Panc1 (cell line): ENCODE data around the gene ARMC8. TPM values are rescaled to one million over a fixed set of nuclear protein-coding genes. Genes with fewer than 3 reads are reported as not detected.

Source experiments
- ATAC-seq: fragments of 200-7000 bp; cut with Tn5 transposase; 2 replicates; pipeline ENCODE4 v1.9.1; 2020; ENCODE audit warnings: mild to moderate bottlenecking, moderate library complexity
- BruUV-seq: library from RNA; stranded (reverse); fragments of 400-500 nt; replicated peaks from 2 replicates; lab custom pipeline; 2021; lab: Mats Ljungman, UMichigan
- CTCF ChIA-PET: fragments of 300-600 bp; sonication (Branson Sonifier 250); formaldehyde crosslinking; loops from one replicate; lab custom pipeline; 2022; ENCODE audit warnings: antibody characterized with exemption; lab: Charles Lee
- POLR2A ChIA-PET: fragments of 300-600 bp; sonication (Branson Sonifier 250); formaldehyde crosslinking; loops from one replicate; lab custom pipeline; 2022; ENCODE audit warnings: antibody characterized with exemption; lab: Charles Lee
- DNase-seq: peaks from one replicate; pipeline ENCODE4 v3.0.0-alpha.2; 2010; ENCODE audit warnings: low read depth, low spot score
- H3K27ac ChIP-seq: 2 replicates; pipeline ENCODE4 v1.5.1; 2011; ENCODE audit warnings: mild to moderate bottlenecking, low read length, inconsistent platforms
- H3K27me3 ChIP-seq: fragments of 200-500 bp; sonication (Bioruptor generic); 2 replicates; pipeline ENCODE4 v1.6.0; 2014; ENCODE audit warnings: low read length, inconsistent platforms; ENCODE audit not compliant: control insufficient read depth, insufficient read depth
- H3K36me3 ChIP-seq: fragments of 200-500 bp; sonication (Bioruptor generic); 2 replicates; pipeline ENCODE4 v1.5.1; 2014; ENCODE audit warnings: inconsistent platforms, mild to moderate bottlenecking, low read length, moderate library complexity; ENCODE audit not compliant: control insufficient read depth, insufficient read depth
- H3K4me1 ChIP-seq: 2 replicates; pipeline ENCODE4 v1.5.1; 2011; ENCODE audit warnings: inconsistent platforms, mild to moderate bottlenecking, low read length, moderate library complexity; ENCODE audit not compliant: control insufficient read depth, insufficient read depth
- H3K4me3 ChIP-seq, 2 experiments: 2 replicates each; pipeline ENCODE4 v1.5.1; 2011 to 2012; ENCODE audit warnings: low read depth in 2 of 2, low read length in 2 of 2, mild to moderate bottlenecking in 2 of 2, inconsistent platforms in 1 of 2, moderate library complexity in 1 of 2
- H3K9me3 ChIP-seq: fragments of 200-500 bp; sonication (Bioruptor generic); 2 replicates; pipeline ENCODE4 v1.5.1; 2014; ENCODE audit warnings: low read depth, mild to moderate bottlenecking, inconsistent platforms, low read length, moderate library complexity; ENCODE audit not compliant: control insufficient read depth, insufficient read depth
- POLR2AphosphoS5 ChIP-seq: IDR thresholded peaks from 2 replicates; pipeline ENCODE4 v1.6.1; 2012; ENCODE audit warnings: mild to moderate bottlenecking, low read depth, low read length, moderate library complexity
- SIN3A ChIP-seq: IDR thresholded peaks from 2 replicates; pipeline ENCODE4 v1.6.1; 2012; ENCODE audit warnings: low read depth, mild to moderate bottlenecking, low read length, moderate library complexity, borderline replicate concordance; ENCODE audit not compliant: insufficient read depth
- TCF7L2 ChIP-seq: IDR thresholded peaks from 2 replicates; pipeline ENCODE4 v1.6.1; 2011; ENCODE audit warnings: mild to moderate bottlenecking, low read depth, low read length, inconsistent platforms
- in situ Hi-C: cut with HindIII; loops from 2 replicates; pipeline ENCODE4 v1.10.0; 2016; ENCODE audit warnings: low sequenced_read_pairs, low pct_unique_long_range_greater_than_20kb
- intact Hi-C: fragments of 100-400 bp; cut with micrococcal nuclease; formaldehyde crosslinking; loops from one replicate; pipeline ENCODE4 v1.10.0; 2022; ENCODE audit not compliant: unreplicated experiment
- total RNA-seq: library from RNA; stranded (reverse); gene quantifications from one replicate; pipeline ENCODE4 v1.2.1, GENCODE V29; 2021; ENCODE audit not compliant: unreplicated experiment
- TF ChIP-seq, protein P1 (sequence below), 2 experiments: IDR thresholded peaks; 2 replicates each; pipeline ENCODE4 v1.6.1; 2011 to 2012; ENCODE audit warnings: low read depth in 2 of 2, control low read depth in 1 of 2, low read length in 1 of 2, mild to moderate bottlenecking in 1 of 2, moderate library complexity in 1 of 2; ENCODE audit not compliant: insufficient read depth in 1 of 2
- TF ChIP-seq, protein P2 (sequence below): fragments of 450-650 bp; IDR thresholded peaks from 2 replicates; pipeline ENCODE4 v1.5.1; 2017; ENCODE audit warnings: mild to moderate bottlenecking

The ARMC8 gene
- total RNA-seq, 1 experiment from 2014 or later = 56.0 TPM

- peaks cover 24% of the 10 kb centered on the region for H3K36me3 ChIP-seq
- DNase-seq (no peak), ATAC-seq (no peak)
- BruUV-seq = no TSS peak
- POLR2A ChIA-PET = no interaction called here
- no peak overlapping the region for H3K4me3 ChIP-seq
- no peak overlapping the region for H3K27ac ChIP-seq
- TF ChIP-seq, protein P1, sequence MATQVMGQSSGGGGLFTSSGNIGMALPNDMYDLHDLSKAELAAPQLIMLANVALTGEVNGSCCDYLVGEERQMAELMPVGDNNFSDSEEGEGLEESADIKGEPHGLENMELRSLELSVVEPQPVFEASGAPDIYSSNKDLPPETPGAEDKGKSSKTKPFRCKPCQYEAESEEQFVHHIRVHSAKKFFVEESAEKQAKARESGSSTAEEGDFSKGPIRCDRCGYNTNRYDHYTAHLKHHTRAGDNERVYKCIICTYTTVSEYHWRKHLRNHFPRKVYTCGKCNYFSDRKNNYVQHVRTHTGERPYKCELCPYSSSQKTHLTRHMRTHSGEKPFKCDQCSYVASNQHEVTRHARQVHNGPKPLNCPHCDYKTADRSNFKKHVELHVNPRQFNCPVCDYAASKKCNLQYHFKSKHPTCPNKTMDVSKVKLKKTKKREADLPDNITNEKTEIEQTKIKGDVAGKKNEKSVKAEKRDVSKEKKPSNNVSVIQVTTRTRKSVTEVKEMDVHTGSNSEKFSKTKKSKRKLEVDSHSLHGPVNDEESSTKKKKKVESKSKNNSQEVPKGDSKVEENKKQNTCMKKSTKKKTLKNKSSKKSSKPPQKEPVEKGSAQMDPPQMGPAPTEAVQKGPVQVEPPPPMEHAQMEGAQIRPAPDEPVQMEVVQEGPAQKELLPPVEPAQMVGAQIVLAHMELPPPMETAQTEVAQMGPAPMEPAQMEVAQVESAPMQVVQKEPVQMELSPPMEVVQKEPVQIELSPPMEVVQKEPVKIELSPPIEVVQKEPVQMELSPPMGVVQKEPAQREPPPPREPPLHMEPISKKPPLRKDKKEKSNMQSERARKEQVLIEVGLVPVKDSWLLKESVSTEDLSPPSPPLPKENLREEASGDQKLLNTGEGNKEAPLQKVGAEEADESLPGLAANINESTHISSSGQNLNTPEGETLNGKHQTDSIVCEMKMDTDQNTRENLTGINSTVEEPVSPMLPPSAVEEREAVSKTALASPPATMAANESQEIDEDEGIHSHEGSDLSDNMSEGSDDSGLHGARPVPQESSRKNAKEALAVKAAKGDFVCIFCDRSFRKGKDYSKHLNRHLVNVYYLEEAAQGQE (IDR thresholded peaks at IDR 0.05; ENCODE audit: insufficient read depth in 1 of 2, low read depth in 2 of 2, low read length in 1 of 2) = no peak
- no peak for TF ChIP-seq TCF7L2
- TF ChIP-seq POLR2AphosphoS5 = no peak
- TF ChIP-seq, protein P2, sequence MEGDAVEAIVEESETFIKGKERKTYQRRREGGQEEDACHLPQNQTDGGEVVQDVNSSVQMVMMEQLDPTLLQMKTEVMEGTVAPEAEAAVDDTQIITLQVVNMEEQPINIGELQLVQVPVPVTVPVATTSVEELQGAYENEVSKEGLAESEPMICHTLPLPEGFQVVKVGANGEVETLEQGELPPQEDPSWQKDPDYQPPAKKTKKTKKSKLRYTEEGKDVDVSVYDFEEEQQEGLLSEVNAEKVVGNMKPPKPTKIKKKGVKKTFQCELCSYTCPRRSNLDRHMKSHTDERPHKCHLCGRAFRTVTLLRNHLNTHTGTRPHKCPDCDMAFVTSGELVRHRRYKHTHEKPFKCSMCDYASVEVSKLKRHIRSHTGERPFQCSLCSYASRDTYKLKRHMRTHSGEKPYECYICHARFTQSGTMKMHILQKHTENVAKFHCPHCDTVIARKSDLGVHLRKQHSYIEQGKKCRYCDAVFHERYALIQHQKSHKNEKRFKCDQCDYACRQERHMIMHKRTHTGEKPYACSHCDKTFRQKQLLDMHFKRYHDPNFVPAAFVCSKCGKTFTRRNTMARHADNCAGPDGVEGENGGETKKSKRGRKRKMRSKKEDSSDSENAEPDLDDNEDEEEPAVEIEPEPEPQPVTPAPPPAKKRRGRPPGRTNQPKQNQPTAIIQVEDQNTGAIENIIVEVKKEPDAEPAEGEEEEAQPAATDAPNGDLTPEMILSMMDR = no peak
- TF ChIP-seq SIN3A = no peak
- H3K27me3 ChIP-seq = no peaks in the 10 kb centered on the region
- H3K4me1 ChIP-seq = no peaks in the 10 kb centered on the region
- H3K9me3 ChIP-seq = no peaks in the 10 kb centered on the region
- in situ Hi-C loops (no loop called here), intact Hi-C loops (no loop called here)
- CTCF ChIA-PET = no interaction called here
These were observed 54.6 kb downstream of the ARMC8 start for GRCh38 chr3:138241676-138242075.

DNA sequence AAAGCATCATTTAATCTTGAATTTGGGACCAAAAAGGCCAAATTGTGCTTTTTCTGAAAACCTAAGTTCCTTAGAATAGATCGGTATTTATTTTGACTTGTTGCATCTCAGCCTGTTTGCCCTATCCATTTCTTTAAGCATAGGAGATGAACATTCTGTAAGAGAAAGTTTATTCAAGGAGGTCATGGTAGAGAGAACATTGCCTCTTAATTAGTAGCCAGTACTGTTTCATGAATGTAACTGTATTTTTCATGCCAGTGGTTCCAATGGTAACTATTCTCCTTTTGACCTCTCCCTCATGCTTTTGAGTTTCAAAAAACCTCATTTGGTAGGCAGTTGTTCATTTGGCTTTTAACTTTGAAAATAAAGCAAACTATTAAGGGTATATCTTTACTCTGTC is 55.4 kb downstream of the ARMC8 start:
- intact Hi-C loops (no loop called here), in situ Hi-C loops (no loop called here)
- no peak for DNase-seq
- H3K36me3 ChIP-seq = peaks cover 18% of the 10 kb centered on the region
- no peaks in the 10 kb centered on the region for H3K27me3 ChIP-seq
- no peak overlapping the region for H3K4me3 ChIP-seq
- H3K27ac ChIP-seq = no peak overlapping the region
- POLR2A ChIA-PET = no interaction called here
- CTCF ChIA-PET = no interaction called here
- no peaks in the 10 kb centered on the region for H3K4me1 ChIP-seq
- H3K9me3 ChIP-seq = no peaks in the 10 kb centered on the region
- no TSS peak for BruUV-seq
- ATAC-seq = no peak
- TF ChIP-seq POLR2AphosphoS5 (no peak), SIN3A (no peak), TCF7L2 (no peak)
- TF ChIP-seq, protein P2 = no peak
- TF ChIP-seq, protein P1 (IDR thresholded peaks at IDR 0.05; ENCODE audit: insufficient read depth in 1 of 2, low read depth in 2 of 2, low read length in 1 of 2) = no peak
